HG02642 (cell line): ENCODE measurements around the gene CSRP1.

Experiments
- ATAC-seq: cut with Tn5 transposase; IDR thresholded peaks from one replicate; pipeline ENCODE4 v1.9.1; 2021; ENCODE audit warnings: mild to moderate bottlenecking; ENCODE audit not compliant: unreplicated experiment, poor library complexity

Gene CSRP1

DNA sequence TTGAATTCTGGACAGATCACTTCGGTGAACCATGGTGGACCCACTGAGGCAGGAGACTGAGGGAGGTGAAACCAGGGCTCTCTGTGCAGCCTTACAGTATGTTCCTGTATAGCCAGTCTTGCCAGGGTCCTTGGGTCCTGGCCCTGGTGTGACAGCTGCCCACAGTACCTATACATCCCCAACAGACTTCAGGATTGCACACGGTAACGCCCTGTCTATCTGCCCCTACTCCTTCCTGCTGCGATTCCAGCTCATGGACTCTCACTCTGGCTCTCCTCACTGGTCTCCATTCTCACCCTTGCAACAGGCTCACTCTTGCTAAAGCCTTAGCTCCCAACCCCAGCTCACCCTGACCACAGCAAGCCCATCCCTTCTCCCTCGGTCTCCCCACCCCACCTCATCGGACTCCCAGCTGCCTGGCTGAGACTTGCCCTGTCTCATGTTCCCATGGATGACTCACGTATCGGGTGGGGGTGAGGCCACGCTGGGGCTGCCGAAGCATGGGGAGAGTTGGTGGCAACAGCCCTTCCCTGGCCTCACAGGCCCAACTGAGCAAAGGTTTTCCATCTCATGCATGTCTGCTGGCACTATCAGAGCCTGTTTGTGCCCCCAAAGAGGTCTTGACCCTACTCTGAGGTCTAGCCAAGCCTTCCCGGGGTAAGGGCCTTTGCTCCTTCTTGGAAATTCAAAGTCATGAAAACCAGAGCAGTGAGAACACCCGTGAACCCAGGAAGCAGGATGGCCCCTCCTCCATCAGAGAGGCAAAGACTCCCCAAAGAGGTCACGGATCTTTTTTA is 45.1 kb downstream of the CSRP1 start:
- ATAC-seq = no peak

DNA sequence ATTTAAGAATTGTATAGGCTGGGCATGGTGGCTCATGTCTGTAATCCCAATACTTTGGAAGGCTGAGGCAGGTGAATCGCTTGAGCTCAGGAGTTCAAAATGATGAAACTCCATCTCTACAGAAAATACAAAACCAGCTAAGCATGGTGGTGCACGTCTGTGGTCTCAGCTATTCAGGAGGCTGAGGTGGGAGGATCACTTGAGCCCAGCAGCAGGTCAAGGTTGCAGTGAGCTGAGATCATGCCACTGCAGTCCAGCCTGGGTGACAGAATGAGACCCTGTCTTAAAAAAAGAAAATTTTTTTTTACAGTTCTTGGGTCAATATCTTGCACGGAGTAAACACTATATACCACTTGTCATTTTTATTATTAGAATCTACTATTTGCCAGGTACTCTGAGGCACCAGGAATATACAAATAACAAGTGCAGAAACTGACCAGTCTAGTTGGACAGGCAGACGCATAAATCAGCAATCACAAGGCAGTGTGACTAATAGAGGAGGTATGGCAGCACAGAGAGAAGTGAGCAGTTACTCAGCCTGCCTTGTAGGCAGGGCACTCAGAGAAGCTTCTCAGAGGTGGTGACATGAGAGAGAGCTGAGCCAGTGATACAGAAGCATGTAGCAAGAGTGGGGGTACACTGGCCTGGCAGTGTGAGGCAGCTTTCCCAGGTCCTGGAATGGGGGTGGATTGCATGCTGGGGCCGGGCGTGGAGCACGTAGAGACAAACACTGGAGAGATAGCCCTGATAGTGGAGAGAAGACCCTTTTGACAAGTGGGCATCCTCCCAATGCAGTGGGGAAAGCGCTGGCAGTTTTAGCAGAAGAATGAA is 45.9 kb downstream of the CSRP1 start:
- no peak for ATAC-seq

DNA sequence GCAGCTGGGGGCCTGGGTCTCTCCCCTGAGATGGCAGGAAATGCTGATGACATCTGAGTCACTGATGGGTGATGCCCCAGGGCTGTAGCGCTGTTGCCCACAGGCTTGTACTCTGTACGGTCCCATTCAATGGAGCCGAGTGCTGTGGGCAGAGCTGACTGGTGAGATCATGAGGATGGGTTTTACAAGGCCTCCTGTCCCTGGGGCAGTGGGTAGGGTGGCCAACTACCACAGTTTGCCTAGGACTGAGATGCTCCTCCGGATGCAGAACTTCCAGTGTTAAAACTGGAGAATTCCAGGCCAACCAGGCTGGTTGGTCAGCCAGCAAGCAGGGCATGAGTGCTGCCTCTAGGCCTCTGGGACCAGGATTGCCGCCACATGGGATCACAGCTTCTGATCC is 47.1 kb downstream of the CSRP1 start:
- no peak for ATAC-seq

DNA sequence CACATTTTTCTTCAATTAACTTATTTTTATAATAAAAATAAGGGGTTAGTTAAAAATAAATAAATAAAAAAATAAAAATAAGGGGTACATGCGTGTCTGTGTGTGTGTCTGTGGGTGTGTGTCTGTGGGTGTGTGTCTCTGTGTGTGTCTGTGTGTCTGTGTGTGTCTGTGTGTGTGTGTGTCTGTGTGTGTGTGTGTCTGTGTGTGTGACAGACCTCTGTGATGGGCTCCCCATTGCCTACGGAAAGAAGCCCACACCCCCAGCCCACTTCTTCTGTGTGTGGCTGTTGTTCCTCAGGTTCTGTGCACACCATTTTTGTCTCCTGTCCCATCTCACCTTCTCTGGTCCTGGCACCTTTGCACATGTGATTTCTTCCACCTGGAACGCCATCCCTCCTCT is 47.9 kb downstream of the CSRP1 start:
- no peak for ATAC-seq

DNA sequence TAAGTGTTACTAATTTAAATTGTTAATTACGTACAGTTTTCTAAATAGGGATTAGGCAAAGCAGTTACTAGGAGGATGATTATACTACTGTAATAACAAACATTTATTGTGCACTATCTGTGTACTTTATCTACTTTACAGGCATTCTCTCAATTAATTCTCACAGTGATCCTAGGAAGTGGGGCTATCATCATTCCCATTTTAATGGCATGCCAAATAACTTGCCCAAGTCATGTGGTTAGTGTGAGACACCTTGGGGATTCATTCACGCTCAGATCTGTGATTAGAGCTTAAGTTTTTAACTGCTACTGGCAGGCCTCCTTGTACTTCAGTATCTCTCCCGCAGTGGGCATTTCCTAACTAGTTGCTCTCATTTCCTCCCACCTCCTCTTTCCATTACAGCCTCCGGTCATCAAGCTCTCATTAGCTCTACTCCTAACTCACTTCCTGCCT is 49.4 kb downstream of the CSRP1 start:
- ATAC-seq = no peak

DNA sequence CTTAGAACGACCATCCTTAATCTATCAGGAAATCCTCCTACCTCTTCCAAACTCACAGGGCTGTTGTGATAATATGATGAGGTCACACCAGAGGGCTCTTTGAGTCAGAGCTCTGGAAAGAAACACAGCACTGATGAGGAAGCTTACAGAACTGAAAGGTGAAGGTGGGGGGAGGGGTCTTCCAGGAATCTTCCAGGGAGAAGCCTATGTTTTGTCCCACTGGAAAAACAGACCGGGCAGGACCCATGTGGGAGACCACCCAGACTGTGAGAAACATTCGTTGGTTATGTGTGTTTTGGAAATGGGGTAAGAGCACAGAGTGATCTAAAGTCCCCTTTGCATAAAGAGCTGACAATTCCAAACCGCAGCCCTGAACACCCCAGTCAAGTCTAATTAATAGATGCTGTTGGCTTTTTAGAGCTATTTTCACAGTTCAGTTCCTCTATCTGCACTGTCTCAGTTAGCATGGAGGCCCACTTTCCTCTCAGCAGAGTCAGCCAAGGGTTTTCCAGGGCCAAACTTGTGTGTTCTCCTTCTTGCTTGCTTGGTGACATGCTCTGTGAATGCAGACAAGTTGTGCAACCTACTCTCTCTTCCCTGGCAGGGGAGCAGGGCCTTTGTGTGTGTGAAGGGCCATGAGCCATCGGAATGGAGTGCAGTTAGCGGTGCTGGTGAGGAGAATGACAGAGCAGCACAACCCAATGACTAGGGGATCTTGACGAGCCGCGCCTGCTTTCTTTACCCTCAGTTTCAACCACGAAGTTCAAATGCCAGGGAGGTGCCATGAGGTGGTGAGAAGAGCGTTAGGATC is 50.2 kb downstream of the CSRP1 start:
- ATAC-seq = no peak

DNA sequence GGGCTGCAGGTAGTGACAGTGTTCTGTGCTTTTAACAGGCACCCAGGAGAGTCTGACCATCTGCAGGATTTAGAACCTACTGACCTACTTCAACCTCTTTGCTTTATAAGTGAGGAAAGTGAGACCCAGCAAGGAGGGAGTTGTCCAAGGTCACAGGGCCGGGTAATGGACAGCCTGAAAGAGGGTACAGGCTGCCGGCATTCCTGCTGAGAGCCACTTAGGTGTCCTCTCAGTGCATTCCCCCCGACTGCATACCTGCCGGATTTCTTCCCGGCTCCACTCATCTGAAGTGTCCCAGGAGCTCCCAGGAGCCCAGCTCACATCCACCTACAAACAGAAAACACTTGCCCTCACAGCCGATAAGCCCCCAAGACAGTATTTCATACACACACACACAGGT is 51.8 kb downstream of the CSRP1 start:
- ATAC-seq = no peak

DNA sequence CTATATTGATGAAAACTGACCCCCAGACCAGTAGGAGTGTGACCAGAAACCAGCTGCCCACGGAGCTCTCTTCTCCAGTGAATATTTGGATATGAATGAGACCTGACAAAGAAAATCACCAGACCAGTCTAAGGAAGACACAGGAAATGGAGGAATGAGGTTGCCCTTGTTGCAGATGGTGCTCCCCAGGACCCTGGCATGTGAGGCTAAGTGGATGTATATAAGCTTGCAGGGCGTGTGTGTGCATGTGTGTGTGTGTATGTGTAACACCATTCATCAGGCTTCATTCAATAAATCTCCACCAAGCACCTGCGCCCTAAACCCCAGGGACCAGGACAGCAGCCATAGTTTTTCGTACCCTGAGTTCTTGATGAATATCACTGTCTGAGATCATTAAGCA is 52.3 kb downstream of the CSRP1 start:
- ATAC-seq = no peak

DNA sequence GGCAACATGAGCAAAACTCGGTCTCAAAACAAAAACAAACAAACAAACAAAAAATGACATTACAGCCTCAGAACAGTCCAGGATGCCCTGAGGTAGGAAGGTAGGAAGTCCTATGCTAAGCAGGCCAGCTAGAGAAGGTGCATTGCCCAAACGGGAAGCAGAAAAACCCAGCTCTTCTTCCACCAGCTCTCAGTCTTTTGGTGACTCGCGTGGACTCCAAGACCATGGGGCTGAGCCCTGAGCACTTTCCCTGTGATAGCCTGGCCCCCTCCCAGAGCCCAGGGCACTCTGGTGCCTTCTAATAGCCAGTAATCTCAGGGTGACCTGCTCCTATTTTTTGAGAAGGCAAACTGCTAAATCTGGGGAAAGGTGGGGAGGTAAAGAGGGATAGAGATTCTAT is 54.1 kb downstream of the CSRP1 start:
- ATAC-seq = no peak

DNA sequence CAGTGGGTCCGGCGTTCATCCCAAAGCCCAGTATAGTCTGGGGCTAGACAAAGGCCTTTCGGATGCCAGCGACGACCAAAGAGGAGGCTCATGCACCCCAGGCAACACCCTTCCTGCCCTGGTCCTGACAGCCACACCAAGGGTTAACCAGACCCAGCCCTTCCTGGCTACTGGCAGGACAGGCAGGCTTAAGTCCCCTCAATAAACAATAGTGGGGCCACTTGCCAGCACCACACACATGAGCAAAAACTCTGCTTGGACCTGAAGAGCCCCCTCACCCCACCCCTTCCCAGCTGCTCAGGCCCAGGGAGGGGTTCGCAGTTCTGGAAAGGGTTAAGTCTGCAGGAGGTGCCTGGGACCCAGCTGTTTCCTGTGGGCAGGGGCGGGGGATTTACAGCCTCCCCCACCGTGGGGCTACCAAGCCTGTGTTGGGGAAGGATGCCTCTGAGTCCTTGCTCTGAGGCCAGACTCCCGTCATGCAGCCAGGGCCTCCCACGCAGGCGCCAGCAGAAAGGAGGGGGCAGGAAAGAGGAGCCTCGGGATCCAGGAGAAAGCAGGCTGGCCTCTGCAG is 56.1 kb downstream of the CSRP1 start:
- ATAC-seq = no peak

DNA sequence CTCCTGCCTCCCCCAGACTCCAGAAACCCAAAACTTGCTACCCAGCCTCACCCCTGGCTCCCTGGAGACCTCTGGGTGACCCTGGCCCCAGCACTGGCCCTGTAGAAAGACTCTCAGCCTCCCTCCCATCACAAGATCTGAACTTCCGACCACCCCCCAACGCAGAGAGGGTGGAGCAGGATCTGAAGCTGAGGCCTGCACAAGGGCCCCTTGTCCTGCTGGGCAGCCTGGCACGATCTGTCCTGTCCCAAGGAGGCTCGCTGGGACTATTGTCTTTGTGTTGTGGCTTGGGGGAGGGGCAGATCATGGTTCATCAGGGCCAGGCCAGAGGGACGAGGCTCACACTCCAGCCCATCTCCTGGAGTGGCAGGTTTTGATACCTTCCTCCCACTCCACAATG is 57.9 kb downstream of the CSRP1 start:
- ATAC-seq = no peak

DNA sequence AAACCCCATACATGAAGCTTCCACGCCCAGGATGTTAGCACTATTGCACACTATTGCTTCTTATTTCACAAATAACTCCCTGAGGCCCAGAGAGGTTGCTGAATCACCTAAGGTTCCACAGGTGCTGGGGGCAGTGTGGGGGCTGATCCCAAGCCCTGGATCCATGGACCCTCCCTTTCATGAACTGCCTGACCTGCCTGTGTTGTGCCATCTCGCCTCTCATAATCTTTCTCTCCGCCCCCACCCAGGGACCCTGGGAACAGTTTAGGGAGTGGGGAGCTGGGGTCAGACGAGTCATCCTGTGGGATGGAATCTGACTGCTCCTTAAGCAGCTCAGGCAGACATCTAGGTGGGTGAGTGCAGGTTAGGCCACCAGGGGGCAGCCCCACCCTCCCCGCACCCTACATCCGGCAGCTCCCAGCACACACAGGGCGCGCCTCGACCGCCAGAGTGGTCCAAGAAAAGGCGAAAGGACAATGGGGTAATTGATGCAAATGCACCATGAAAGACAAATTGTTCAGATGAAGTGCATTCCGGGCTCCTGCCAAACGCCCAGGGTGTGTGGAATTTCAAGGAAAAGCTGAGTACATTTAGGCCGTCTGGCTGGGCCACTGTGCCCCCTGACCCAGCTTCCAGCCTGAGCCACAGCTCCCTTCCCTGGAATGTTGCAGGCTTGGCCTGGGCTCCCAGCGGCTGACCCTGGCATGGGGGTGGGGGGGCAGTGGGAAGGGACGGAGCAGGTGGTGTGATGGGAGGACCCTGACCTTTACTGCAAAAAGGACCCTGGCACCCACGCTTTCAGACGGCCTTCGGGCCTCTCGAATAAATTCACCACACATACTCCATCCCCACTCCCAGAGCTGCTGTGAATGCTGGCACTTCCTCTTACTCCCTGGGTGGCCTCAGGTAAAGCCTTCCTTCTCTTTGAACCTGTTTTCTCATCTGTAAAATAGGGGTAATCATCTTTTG is 58.7 kb downstream of the CSRP1 start:
- peak; percentile 72 for ATAC-seq

DNA sequence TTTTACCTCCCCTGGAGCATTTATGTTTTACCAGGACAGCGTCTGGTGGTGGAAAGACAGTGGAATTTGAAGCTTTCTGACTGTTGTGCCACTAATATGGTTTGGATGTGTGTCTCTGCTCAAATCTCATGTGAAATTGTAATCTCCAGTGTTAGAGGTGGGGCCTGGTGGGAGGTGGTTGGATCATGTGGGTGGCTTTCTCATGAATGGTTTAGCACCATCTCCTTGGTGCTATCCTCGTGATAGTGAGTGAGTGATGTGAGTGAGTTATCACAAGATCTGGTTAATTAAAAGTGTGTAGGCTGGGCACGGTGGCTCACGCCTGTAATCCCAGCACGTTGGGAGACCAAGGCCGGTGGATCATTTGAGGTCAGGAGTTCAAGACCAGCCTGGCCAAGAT is 61.6 kb downstream of the CSRP1 start:
- no peak for ATAC-seq

DNA sequence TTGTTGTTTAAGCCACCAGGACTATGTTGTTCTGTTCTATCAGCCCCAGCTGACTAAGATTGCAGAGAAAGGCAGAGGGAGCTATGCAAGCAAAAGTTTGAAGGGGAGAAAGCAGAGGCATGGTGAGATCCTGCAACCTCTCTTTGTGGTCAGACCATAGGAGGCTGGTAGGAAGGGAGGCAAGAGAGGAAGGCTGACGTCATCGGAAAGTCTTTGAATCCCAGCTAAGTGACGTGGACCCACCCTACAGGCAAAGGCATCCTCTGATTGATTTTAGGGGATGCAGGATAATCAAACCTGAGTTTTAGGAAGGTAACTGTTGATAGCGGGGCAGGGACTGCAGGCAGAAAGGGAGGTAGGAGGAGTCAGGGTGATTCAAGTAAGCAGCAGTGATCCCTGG is 62.1 kb downstream of the CSRP1 start:
- no peak for ATAC-seq

DNA sequence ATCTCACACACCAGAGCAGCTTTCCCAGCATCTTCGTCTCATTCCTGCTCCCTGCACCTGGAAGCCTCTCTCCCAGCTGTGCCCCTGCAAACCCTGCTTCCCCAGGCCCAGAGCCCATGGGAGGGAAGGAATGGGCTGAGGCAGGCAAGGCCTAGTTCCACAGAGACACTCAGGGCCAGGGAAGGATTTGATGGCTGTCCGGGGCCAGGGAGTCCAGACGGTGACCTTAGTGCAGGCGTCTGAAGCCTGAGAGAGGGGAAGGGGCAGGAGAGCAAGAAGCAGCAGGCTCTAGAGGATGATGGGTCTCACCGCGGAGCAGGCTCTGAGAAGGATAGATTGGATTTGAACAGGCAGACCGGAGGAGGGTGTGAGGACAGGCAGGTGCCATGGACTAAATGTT is 63.2 kb downstream of the CSRP1 start:
- no peak for ATAC-seq

DNA sequence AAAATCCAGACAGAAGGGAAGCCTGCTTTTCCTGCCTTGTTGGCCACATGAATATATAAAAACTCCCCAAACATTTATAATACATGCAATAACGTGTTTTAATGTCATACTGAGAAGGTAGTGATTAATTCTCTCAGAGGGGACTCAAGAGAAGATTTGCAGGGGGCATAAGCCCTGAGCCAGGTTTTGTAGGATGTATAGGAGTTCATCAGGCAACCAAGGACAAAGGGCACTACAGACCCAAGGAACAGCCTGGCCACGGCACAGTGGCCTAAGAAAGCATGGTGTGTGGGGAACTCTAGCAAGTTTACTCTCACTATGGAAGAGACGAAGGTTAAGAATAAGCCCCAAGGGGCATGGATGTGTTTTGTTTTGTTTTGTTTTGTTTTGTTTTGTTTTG is 70.0 kb downstream of the CSRP1 start:
- ATAC-seq = no peak

DNA sequence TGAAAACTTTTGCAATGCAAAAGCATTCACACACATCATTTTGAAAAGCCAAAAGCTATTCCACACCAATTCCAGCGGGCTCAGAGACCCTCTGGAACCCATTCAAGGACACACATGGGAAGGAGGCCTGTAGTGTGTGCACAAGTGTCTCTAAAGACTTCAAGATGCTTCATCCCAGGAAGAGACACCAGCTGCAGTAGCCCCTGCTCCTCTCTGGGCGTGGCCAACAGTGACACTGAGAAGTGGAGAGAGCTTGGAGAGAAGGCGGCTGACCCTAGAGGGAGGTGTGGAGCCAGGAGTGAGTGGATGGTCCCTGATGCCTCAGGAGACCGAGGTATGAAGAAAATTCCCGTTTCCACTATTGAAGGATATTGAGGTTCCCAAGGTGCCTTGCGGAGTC is 70.5 kb downstream of the CSRP1 start:
- no peak for ATAC-seq

DNA sequence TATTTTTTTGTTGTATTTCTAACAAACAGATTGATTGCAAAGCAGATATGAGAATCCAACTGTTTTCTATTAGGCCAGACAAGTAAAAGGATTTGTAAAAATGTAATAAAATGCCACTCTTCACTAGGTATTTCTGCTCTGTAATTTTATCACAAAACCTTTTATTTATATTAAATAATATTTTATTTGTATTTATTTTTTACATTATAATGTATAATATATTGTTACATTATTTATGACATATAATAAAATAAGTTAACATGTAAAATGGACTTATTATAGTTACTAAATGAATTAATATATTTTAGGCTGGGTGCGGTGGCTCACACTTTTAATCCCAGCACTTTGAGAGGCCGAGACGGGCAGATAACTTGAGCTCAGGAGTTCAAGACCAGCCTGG is 72.7 kb downstream of the CSRP1 start:
- ATAC-seq = no peak

DNA sequence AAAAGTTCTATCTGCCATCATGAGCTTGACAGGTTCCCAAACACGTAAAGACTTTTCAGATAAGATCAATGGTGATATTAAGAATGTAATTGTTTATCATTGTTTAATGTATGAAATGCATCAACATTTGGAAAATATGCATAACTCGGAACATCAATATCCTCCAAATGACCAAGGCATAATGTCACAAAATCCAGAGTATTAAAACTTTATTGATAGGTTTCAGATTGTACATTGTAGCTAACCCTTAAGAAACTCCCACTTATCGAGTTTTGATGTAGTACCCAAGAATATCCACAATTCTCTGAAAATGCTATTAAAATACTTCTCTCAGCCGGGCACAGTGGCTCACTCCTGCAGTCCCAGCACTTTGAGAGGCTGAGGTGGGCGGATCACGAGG is 73.3 kb downstream of the CSRP1 start:
- ATAC-seq = no peak
